GM19238 (cell line): Measurements from ENCODE around the gene LMF1.

Source experiments
- DNase-seq: peaks from one replicate; pipeline ENCODE4 v3.0.0; 2011; ENCODE audit warnings: low spot score; ENCODE audit not compliant: insufficient read length

LMF1 gene

GRCh38 chr16:970766-971581, at the start of gene LMF1:
TSS of gene LMF1 (minus strand) at chr16:970984. CDS start at chr16:970980, 4 bp downstream.
- DNase-seq: peak; percentile 99

DNA sequence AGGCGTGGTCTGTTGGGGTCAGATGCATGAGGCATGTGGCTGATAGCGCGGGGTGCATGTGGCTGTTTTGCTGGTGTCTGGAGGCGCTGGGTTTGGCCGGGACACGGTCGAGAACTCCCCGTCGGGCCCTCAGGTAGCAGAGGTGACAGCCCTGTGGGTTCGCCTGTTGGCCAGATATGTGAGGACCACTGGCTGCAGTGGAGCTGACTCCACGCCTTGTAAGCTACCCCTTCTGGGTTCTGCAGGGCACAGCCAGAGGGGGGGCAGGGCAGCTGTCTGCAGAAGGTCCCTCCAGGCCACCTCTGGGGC, 49.3 kb upstream of the LMF1 start:
- DNase-seq: no peak

DNA sequence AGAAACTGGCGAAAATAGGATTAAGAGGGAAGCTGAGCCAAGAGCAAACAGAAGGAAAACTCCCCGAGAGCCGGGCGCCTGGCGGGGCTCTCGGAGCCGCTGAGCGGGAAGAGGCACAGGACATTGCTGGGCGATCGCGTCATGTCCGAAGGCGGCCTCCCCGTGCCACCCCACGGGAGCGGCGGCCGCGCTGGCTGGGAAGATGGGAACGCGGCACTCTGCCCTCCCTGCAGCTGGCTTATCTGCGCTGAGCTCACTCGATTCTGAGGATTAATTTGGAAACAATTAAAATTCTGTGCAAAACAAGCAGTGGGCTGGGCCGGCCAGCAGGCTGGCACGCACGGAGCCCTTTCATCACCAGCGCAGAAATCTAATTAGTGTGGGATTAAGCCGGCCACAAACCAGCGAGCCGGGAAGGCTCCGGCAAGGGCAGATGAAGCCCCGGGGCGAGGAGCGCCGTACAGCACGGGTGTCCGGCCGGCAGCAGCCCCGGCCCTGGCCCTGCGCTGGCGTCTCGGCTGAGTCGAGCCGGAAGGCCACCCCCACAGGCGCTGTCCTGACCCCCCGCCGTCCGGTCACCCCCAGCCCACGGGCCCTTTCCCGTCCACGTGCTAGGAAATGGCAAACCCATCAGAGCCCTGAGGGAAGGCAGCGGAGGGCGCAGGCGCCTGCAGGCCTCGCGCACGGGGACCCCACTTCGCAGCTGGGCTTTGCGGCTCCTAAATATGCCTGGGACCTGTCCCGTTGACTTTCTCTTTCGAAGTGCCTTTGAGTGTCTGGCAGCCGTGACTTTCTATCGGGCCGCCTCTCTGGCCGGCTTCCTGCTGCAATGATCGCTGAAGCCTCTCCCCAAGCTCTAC, 48.7 kb upstream of the LMF1 start:
- DNase-seq: no peak

DNA sequence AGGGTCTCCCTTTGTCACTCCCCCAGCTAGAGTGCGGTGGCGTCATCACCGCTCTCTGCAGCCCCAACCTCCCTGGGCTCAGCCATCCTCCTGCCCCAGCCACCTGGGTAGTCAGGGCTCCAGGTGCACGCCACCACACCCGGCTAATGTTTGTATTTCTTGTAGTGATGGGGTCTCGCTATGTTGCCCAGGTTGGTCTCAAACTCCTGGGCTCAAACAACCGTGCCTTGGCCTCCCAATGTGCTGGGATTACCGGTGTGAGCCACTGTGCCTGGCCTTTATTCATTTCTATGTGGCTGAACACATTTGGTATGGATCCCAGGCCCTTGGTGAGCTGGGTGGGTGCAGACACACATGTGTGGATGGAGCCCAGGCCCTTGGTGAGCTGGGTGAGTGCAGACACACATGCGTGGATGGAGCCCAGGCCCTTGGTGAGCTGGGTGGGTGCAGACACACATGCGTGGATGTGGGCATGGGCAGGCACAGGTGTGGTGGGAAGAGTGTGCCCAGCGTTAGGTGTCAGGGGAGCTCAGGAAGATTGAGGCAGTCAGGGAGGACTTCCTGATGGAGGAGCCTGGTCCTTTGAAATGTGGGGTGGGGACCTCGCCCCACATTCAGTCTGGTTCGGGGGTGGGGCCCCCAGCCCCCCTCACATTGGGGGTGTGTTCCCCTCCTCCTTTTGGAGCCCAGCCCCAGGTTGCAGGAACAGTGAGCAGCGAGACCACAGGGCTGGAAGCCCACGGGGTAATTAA, 47.8 kb upstream of the LMF1 start:
- DNase-seq: no peak

- DNase-seq: no peak
Measured at GRCh38 chr16:1014771-1015495, 44.1 kb upstream of the LMF1 start.

GRCh38 chr16:1014221-1014620, 43.4 kb upstream of the LMF1 start:
- DNase-seq: no peak

- DNase-seq: no peak
Measured at GRCh38 chr16:1013593-1013900, 42.8 kb upstream of the LMF1 start.

DNA sequence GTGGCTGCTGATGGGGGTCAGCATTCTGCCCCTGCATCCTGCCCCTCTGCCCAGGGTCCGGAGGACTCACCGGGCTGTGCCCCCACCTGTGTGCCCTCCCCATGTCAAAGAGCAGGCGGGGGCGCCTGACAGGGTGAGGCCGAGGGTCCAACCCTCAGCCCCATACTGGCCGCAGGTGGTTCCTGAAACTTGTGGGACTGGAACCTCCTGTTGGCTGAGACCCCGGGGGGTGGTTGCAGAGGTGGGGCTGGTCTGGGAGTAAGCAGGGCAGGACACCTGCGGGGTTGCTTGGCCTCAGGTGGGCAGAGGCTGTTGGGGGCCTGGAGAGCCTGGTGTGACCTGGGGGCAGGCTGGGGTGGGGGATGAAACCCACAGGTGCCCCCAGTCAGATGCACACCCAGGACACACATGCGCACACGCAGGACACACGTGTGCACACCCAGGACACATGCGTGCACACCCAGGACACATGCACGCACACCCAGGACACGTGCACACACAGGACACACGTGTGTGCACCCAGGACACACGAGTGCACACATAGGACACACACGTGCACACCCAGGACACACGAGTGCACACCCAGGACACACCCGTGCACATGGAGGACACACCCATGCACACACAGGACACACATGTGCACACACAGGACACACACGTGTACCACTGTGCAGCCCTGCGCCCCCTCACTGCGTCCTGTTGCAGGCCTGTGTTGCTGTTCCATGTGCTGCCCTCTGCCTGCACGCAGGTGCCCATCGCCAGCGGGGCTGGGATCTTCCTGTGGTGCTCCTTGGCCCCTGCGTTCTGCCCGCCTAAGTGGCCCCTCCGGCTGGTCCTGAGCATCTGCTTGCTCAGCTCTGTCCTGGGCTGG, 42.2 kb upstream of the LMF1 start:
- no peak for DNase-seq

DNA sequence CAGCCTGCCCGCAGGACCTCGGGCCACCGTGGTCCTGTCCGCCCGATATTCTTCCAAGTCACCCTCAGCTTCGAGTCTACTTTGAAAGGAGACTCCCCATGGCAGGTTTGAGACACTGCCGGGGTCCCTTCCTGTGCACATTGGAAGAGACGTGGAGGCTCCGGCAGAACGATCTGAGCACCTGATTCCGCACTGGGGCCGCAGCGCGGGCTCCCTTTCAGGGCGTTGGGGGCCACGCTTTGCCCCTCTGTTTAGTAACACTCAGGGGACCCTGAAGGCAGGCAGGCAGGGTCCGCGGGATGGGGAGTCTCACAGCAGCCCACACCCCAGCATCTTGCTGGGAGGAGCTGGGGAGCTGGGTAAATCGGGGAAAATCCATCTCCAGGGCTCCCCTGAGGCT, 41.4 kb upstream of the LMF1 start:
- no peak for DNase-seq

- no peak for DNase-seq
Measured at GRCh38 chr16:1011316-1012082, 40.7 kb upstream of the LMF1 start.

- no peak for DNase-seq
Measured at GRCh38 chr16:1010815-1011214, 40.0 kb upstream of the LMF1 start.

DNA sequence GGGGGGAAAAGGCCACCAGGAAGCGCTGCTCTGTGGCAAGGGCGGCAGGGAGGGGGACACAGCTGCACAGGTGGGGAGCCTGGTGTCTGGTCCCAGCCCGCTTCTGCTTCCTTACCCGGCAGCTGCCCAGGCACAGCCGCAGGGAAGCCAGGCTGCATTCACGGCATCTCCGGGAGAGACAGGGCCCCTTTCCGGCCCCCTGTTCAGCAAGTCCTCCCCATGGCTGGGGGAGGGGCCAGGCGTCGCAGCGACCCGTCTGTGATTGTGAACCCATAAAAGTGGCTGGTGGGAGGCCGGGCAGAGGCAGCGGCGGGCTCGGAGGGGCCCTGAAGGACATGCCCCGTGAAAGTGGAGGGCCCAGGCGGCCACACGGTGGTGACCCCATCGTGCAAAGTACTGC, 39.5 kb upstream of the LMF1 start:
- DNase-seq: no peak

DNA sequence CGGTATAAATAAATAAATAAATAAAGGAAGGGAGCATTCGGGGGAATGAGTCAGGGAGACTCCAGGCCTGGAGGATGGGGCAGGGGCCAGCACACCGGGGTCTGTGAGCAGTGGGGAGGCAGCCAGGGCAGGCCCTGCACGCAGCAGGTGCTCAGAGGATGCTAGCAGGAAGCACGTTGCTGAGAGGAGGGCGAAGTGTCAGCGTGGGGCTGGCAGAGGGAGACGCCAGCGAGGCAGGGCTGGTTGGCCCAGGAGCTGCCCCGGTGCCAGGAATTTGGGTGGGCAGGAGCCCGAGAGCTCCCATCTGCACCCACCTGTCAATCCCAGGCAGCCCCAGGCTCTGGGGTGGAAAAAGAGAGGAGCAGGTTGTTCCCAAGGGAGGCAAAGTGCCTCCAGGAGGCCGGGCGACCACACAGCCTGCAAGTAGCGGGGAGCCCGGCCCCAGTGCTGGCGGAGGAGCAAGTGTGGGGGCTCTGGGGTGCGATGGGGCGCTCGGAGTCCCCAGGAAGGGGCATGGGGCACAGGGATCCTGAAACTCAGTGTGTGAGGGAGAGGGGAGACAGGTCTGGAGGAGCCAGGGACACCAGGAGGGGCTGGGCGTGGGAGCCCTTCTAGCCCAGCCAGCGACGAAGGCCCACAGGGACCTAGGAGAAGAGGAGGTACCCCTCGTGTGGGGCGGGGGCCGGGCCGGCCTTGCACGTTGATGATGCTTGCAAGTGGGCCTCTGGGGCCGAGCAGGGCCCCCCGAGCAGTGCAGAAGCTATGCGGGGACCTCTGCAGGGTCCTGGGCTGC, 38.8 kb upstream of the LMF1 start:
- DNase-seq: no peak

DNA sequence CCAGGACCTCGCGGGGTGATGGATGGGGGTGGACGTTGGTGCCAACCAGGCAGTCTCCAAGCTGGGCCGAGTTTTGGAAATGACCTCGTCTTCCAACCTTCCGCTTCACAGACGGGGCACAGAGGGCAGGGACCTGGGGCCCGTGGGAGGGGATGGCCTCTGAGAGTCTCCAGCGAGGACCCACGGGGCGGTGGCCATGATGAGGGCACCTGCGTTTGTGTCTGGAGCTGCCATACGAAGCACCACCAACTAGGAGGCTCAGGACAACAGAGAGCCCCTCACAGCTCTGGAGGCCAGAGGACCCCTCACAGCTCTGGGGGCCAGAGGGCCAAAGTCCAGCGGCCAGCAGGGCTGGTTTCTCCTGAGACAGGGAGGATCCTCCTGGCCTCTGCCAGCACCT, 37.3 kb upstream of the LMF1 start:
- DNase-seq: no peak

GRCh38 chr16:1007284-1007850, 36.6 kb upstream of the LMF1 start:
- DNase-seq: no peak

DNA sequence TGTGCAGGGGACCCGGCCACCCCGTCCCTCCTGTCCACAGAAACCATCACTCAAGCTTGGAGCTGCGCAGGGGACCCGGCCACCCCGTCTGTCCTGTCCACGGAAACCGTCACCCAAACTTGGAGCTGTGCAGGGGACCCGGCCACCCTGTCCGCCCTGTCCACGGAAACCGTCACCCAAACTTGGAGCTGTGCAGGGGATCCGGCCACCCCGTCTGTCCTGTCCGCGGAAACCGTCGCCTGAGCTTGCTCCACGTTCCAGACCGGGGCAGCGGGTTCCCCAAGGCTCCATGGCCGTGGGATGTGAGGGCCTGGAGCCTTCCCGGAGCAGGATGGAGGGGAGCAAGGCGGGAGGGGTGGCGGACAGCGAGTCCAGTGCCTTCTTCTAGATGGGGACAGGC, 36.0 kb upstream of the LMF1 start:
- DNase-seq: no peak

- DNase-seq: no peak
Measured at GRCh38 chr16:1005286-1005685, 34.5 kb upstream of the LMF1 start.
